ENCODE results near the gene NFYA. TPM values are rescaled to one million over a fixed set of nuclear protein-coding genes. Genes with fewer than 3 reads are reported as not detected.

Gene NFYA
- total RNA-seq, 4 donors from 2014 or later: 18.5 to 27.7 (median 20.4) TPM

- no peak for TF ChIP-seq CTCF (IDR thresholded peaks at IDR 0.05; ENCODE audit: low read depth)
These were observed 7.8 kb downstream of the NFYA start for GRCh38 chr6:41080621-41081020.

- TF ChIP-seq CTCF (IDR thresholded peaks at IDR 0.05; ENCODE audit: low read depth): no peak
These were observed 10.3 kb downstream of the NFYA start for GRCh38 chr6:41083072-41083471.

- TF ChIP-seq CTCF (IDR thresholded peaks at IDR 0.05; ENCODE audit: low read depth): no peak
These were observed 12.4 kb downstream of the NFYA start for GRCh38 chr6:41085182-41085581.

- TF ChIP-seq CTCF (IDR thresholded peaks at IDR 0.05; ENCODE audit: low read depth): no peak
These were observed 15.7 kb downstream of the NFYA start for GRCh38 chr6:41088451-41088850.

GRCh38 chr6:41090841-41091761, 18.3 kb downstream of the NFYA start:
- no peak for TF ChIP-seq CTCF (IDR thresholded peaks at IDR 0.05; ENCODE audit: low read depth)

- TF ChIP-seq CTCF (IDR thresholded peaks at IDR 0.05; ENCODE audit: low read depth): no peak
These were observed 19.8 kb downstream of the NFYA start for GRCh38 chr6:41092421-41093140.

GRCh38 chr6:41093729-41094128, 21.0 kb downstream of the NFYA start:
- no peak for TF ChIP-seq CTCF (IDR thresholded peaks at IDR 0.05; ENCODE audit: low read depth)

Measured in subcutaneous adipose tissue (tissue), 4 donors.